HepG2 (cell line): ENCODE results near the gene CHRNG. TPM values are rescaled to one million over a fixed set of nuclear protein-coding genes. Genes with fewer than 3 reads are reported as not detected.

Experiments
- ATAC-seq: fragments of 200-7000 bp; cut with Tn5 transposase; 3 replicates; pipeline ENCODE4 v1.9.1; 2020; ENCODE audit warnings: mild to moderate bottlenecking, moderate library complexity
- BruUV-seq: library from RNA; stranded (reverse); fragments of 400-500 nt; replicated peaks from 2 replicates; lab custom pipeline; 2021; lab: Mats Ljungman, UMichigan
- CTCF ChIA-PET: fragments of 300-600 bp; formaldehyde crosslinking; extraction: SDS; loops from one replicate; lab custom pipeline; 2021; ENCODE audit warnings: low total read pairs, inconsistent platforms, low intra/inter-chr PET ratio; lab: Yijun Ruan, JAX
- POLR2A ChIA-PET: fragments of 350-600 bp; sonication (Branson Sonifier 250); formaldehyde crosslinking; loops from one replicate; lab custom pipeline; 2020; ENCODE audit warnings: antibody characterized with exemption, inconsistent platforms; lab: Yijun Ruan, JAX
- DNase-seq: peaks from one replicate; pipeline ENCODE4 v3.0.0-alpha.2; 2015; ENCODE audit warnings: low spot score
- FAIRE-seq: peaks from 3 replicates; lab custom pipeline; 2011; peaks lifted over from hg19 to GRCh38; lab: Jason Lieb, UNC
- H2AFZ ChIP-seq: one replicate; pipeline ENCODE4 v1.6.1; 2011; ENCODE audit warnings: low read length, inconsistent platforms
- H3K27ac ChIP-seq: fragments of 300-600 bp; 3 replicates; pipeline ENCODE4 v1.8.0; 2011; ENCODE audit warnings: mixed run types, mild to moderate bottlenecking, mixed read lengths, low read length, inconsistent platforms; ENCODE audit not compliant: insufficient read depth; ENCODE audit errors: extremely low read length
- H3K27me3 ChIP-seq, 2 experiments: fragments of 200-600 bp in 1 of 2; 2 replicates in 1 of 2; 3 replicates in 1 of 2; pipeline versions ENCODE4 v1.6.0 to v1.8.0; 2011; ENCODE audit warnings: low read length in 2 of 2, mild to moderate bottlenecking in 2 of 2, moderate library complexity in 2 of 2, inconsistent platforms in 1 of 2; ENCODE audit not compliant: insufficient read depth in 2 of 2, control insufficient read depth in 1 of 2
- H3K36me3 ChIP-seq, 2 experiments: fragments of 200-600 bp in 1 of 2; replicated peaks in 1 of 2; 2 replicates in 1 of 2; 3 replicates in 1 of 2; pipeline versions ENCODE4 v1.5.1 to v1.8.0; 2011; ENCODE audit warnings: low read length in 2 of 2, inconsistent platforms in 1 of 2; ENCODE audit not compliant: insufficient read depth in 2 of 2, control insufficient read depth in 1 of 2
- H3K4me1 ChIP-seq: 2 replicates; pipeline ENCODE4 v1.5.1; 2012; ENCODE audit warnings: low read length, inconsistent platforms; ENCODE audit not compliant: insufficient read depth
- H3K4me2 ChIP-seq: 2 replicates; pipeline ENCODE4 v1.6.0; 2011; ENCODE audit warnings: low read depth, low read length, inconsistent platforms
- H3K4me3 ChIP-seq, 3 experiments: fragments of 200-600 bp in 1 of 3; sonication (generic), shearing (Covaris generic) in 1 of 3; replicated peaks in 1 of 3; 2 replicates each; pipeline ENCODE4 v1.5.1; 2011 to 2016; ENCODE audit warnings: low read length in 3 of 3, inconsistent platforms in 2 of 3, low read depth in 2 of 3, mild to moderate bottlenecking in 2 of 3, control low read depth in 1 of 3, mixed read lengths in 1 of 3; ENCODE audit not compliant: insufficient read depth in 1 of 3
- H3K79me2 ChIP-seq: one replicate; pipeline ENCODE4 v1.6.1; 2011; ENCODE audit warnings: low read length, inconsistent platforms; ENCODE audit not compliant: insufficient read depth
- H3K9ac ChIP-seq: 2 replicates; pipeline ENCODE4 v1.6.0; 2011; ENCODE audit warnings: mild to moderate bottlenecking, low read depth, low read length, inconsistent platforms; ENCODE audit not compliant: insufficient read depth
- H3K9me3 ChIP-seq: 2 replicates; pipeline ENCODE4 v1.5.1; 2012; ENCODE audit warnings: mild to moderate bottlenecking, low read length
- H4K20me1 ChIP-seq: 2 replicates; pipeline ENCODE4 v1.6.0; 2011; ENCODE audit warnings: inconsistent platforms, mild to moderate bottlenecking, low read length, moderate library complexity; ENCODE audit not compliant: insufficient read depth
- DNMT3B ChIP-seq: conservative IDR thresholded peaks from 2 replicates; pipeline ENCODE4 v1.6.1; 2016; ENCODE audit warnings: missing biosample characterization, control low read depth
- HIVEP1 ChIP-seq: sonication (generic); formaldehyde crosslinking; IDR thresholded peaks from 2 replicates; pipeline ENCODE4 v1.4.0; 2020; ENCODE audit warnings: mild to moderate bottlenecking, missing genetic modification reagents
- KLF16 ChIP-seq, 2 experiments: sonication (generic) in 1 of 2; formaldehyde crosslinking in 1 of 2; IDR thresholded peaks; 2 replicates each; pipeline versions ENCODE4 v1.6.1 to v1.8.0; 2016 to 2023; ENCODE audit warnings: missing genetic modification reagents in 2 of 2, missing compliant biosample characterization in 1 of 2
- MAFF ChIP-seq: IDR thresholded peaks from 2 replicates; pipeline ENCODE4 v1.6.1; 2011; ENCODE audit warnings: low read depth, low read length, improper control_type of control experiment
- MAFK ChIP-seq, 2 experiments: IDR thresholded peaks in 1 of 2; conservative IDR thresholded peaks in 1 of 2; 2 replicates each; pipeline ENCODE4 v1.6.1; 2011; ENCODE audit warnings: improper control_type of control experiment in 2 of 2, low read length in 2 of 2
- MYNN ChIP-seq: sonication (generic); formaldehyde crosslinking; IDR thresholded peaks from 2 replicates; pipeline ENCODE4 v1.4.0; 2020; ENCODE audit warnings: mild to moderate bottlenecking, low read depth, missing genetic modification reagents
- SMARCE1 ChIP-seq: fragments of 450-650 bp; IDR thresholded peaks from 2 replicates; pipeline ENCODE4 v1.6.1; 2017; ENCODE audit warnings: borderline replicate concordance
- SOX6 ChIP-seq, 2 experiments: fragments of 450-650 bp in 1 of 2; sonication (generic) in 1 of 2; formaldehyde crosslinking in 1 of 2; IDR thresholded peaks; 2 replicates each; pipeline versions ENCODE4 v1.4.0 to v1.6.1; 2017 to 2020; ENCODE audit warnings: antibody characterized with exemption in 1 of 2, mild to moderate bottlenecking in 1 of 2, missing genetic modification reagents in 1 of 2
- TAF1 ChIP-seq: sonication (generic); formaldehyde crosslinking; IDR thresholded peaks from 2 replicates; pipeline ENCODE4 v1.4.0; 2020; ENCODE audit warnings: missing genetic modification reagents
- ZNF317 ChIP-seq: sonication (generic); formaldehyde crosslinking; IDR thresholded peaks from 2 replicates; pipeline ENCODE4 v1.5.0; 2020; ENCODE audit warnings: mild to moderate bottlenecking, missing genetic modification reagents
- ZNF564 ChIP-seq: sonication (generic); formaldehyde crosslinking; IDR thresholded peaks from 2 replicates; pipeline ENCODE4 v1.8.1; 2023; ENCODE audit warnings: mild to moderate bottlenecking, missing genetic modification reagents
- ZNF709 ChIP-seq: sonication (generic); formaldehyde crosslinking; IDR thresholded peaks from 2 replicates; pipeline ENCODE4 v1.5.0; 2020; ENCODE audit warnings: mild to moderate bottlenecking, missing genetic modification reagents
- ZNF816 ChIP-seq: sonication (generic); formaldehyde crosslinking; IDR thresholded peaks from 2 replicates; pipeline ENCODE4 v1.8.0; 2022; ENCODE audit warnings: missing genetic modification reagents, mild to moderate bottlenecking, borderline replicate concordance
- WGBS: methylation state at CpG from one replicate; pipeline ENCODE4 v1.1.6; 2017; ENCODE audit warnings: low lambda C conversion rate; 5-methylcytosine and 5-hydroxymethylcytosine counted together
- in situ Hi-C: cut with HindIII; loops from 2 replicates; pipeline ENCODE4 v1.10.0; 2017; ENCODE audit warnings: low pct_unique_long_range_greater_than_20kb; ENCODE audit not compliant: extremely low pct_ligation_motif_present
- intact Hi-C: fragments of 100-400 bp; cut with micrococcal nuclease; formaldehyde crosslinking; loops from one replicate; pipeline ENCODE4 v1.10.0; 2022; ENCODE audit not compliant: unreplicated experiment
- polyA plus RNA-seq, 8 experiments: library from polyadenylated mRNA; depleted of rRNA in 3 of 8; stranded (reverse) in 7 of 8; unstranded in 1 of 8; fragments of >200 nt; fragmentation: Illumina TruSeq in 4 of 8; extraction: Trizol in 4 of 8; gene quantifications; 2 replicates each; pipeline versions ENCODE4 v1.2.1 to v1.2.3, GENCODE V29; 2011 to 2016; ENCODE audit warnings: low read depth in 4 of 8, missing spikeins in 1 of 8, mixed read lengths in 1 of 8; ENCODE audit not compliant: insufficient read depth in 1 of 8
- total RNA-seq, 5 experiments: library from RNA; depleted of rRNA; stranded (reverse); fragments of >200 nt; fragmentation: Illumina TruSeq; extraction: Trizol; gene quantifications; 2 replicates each; pipeline ENCODE4 v1.2.3, GENCODE V29; 2016; ENCODE audit warnings: low read depth in 1 of 5

Gene CHRNG
- total and polyA plus RNA-seq, 2 of the 13 experiments (the other 11 are each of a cell fraction or from before 2014, with no cell fraction given) = not detected

DNA sequence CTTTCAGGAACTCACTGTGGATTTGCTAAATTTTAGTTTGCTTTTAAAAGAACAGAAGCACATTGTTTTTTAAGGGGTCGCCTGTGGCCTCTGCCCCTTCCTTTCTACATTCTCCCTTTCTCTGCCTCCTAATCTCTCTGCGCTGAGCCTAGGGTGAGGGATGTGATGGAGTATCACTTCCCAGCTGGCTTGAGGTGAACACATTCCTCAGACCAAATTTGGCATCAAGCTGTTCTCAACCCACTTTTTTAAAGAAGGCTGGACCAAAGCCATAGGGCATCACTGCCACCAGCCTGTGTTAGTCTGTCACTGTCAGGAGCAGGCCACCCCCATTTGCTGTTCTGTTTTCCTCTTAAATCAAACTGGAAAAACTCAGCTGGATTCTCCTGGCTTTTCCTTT is 38.3 kb downstream of the CHRNG start (continued):
- TF ChIP-seq ZNF816 (CRISPR knock-in tag) (no peak), HIVEP1 (CRISPR knock-in tag) (no peak), DNMT3B (CRISPR knock-in tag) (no peak), MYNN (no peak), ZNF317 (no peak), TAF1 (CRISPR knock-in tag) (no peak), SMARCE1 (no peak), ZNF709 (CRISPR knock-in tag) (no peak), ZNF564 (CRISPR knock-in tag) (no peak), SOX6 (IDR thresholded peaks at IDR 0.05) (no peak), SOX6 (CRISPR knock-in tag; IDR thresholded peaks at IDR 0.05) (no peak)

DNA sequence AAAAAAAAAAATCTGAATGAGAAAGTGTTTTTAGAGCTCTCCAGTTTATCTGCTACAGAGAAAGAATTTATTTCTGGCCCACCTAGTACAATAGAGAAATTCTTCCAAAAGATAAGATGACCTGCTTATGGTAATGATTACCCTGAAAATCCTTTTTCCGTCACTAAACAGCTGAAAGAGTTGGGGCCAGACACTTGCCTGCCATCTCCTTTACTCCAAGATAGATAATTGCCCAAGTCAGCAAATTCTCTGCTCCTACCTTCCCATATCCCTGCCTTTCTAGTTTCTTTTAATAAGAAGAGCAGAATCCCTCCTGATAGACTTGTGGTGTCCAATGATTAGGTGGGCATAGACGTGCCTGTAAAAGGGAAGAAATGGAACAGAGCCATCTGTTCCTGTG is 39.1 kb downstream of the CHRNG start:
- peaks cover 37% of the 10 kb centered on the region for H3K4me1 ChIP-seq
- H3K9ac ChIP-seq = no peak overlapping the region
- H3K4me3 ChIP-seq = no peak overlapping the region
- WGBS = 97% methylated on average over 2 of the region's 2 CpGs
- H4K20me1 ChIP-seq = no peaks in the 10 kb centered on the region
- no peak overlapping the region for H3K27ac ChIP-seq
- ChIA-PET POLR2A (interaction anchor here (0.6 kb wide), 1 partner anchor 7 kb away, joined by 3 read pairs; no protein-coding TSS in a partner anchor), CTCF (no interaction called here)
- no peaks in the 10 kb centered on the region for H3K79me2 ChIP-seq
- peaks cover 8 to 26% of the 10 kb centered on the region in 2 experiments for H3K36me3 ChIP-seq
- no TSS peak for BruUV-seq
- ATAC-seq (no peak), FAIRE-seq (no peak), DNase-seq (no peak)
- no peak overlapping the region for H2AFZ ChIP-seq
- in situ Hi-C loops (no loop called here), intact Hi-C loops (no loop called here)
- no peaks in the 10 kb centered on the region for H3K27me3 ChIP-seq
- no peaks in the 10 kb centered on the region for H3K9me3 ChIP-seq
- TF ChIP-seq MAFF (peak; percentile 91), KLF16 (CRISPR knock-in tag; IDR thresholded peaks at IDR 0.05) (no peak), MAFK (conservative IDR thresholded peaks at IDR 0.05 in 1 of 2, IDR thresholded peaks at IDR 0.05 in 1 of 2; ENCODE audit: low read length in 2 of 2) (peak; percentile 95 to 96)
- no peak overlapping the region for H3K4me2 ChIP-seq
